CD4-positive, alpha-beta T cell (primary cell): Measurements from ENCODE around the gene RHOXF2. TPM values are rescaled to one million over a fixed set of nuclear protein-coding genes. Genes with fewer than 3 reads are reported as not detected.
"Not testable (repeated sequence)": the region's sequence is repeated elsewhere in the genome, so short reads cannot be mapped to it uniquely, and the experiment has no call there.

Experiments
- ATAC-seq: fragments of 200-7000 bp; cut with Tn5 transposase; one replicate; pipeline ENCODE4 v1.10.0; 2022; ENCODE audit warnings: mild to moderate bottlenecking; ENCODE audit not compliant: poor library complexity
- CTCF ChIA-PET: fragments of 350-600 bp; sonication (Branson Sonifier 250); formaldehyde crosslinking; loops from one replicate; lab custom pipeline; 2021; ENCODE audit warnings: antibody characterized with exemption, inconsistent platforms; lab: Charles Lee
- POLR2A ChIA-PET: fragments of 350-600 bp; sonication (Branson Sonifier 250); formaldehyde crosslinking; loops from one replicate; lab custom pipeline; 2021; ENCODE audit warnings: antibody characterized with exemption, inconsistent platforms; lab: Charles Lee
- DNase-seq, 14 experiments: peaks; one replicate each; pipeline ENCODE4 v3.0.0-alpha.2; 2013 to 2020; ENCODE audit warnings: mixed read lengths in 2 of 14
- H3K27ac ChIP-seq, 2 donors: one replicate each; pipeline versions ENCODE4 v1.5.1 to v1.7.0; 2013; ENCODE audit warnings: low read length in 2 of 2, low read depth in 1 of 2, mild to moderate bottlenecking in 1 of 2
- H3K27me3 ChIP-seq, 2 experiments: 1 replicate in 1 of 2; 2 replicates in 1 of 2; pipeline versions ENCODE4 v1.6.1 to v1.7.0; 2013; ENCODE audit warnings: low read length in 2 of 2, control low read depth in 1 of 2, mild to moderate bottlenecking in 1 of 2, moderate library complexity in 1 of 2; ENCODE audit not compliant: insufficient read depth in 2 of 2, control insufficient read depth in 1 of 2
- H3K36me3 ChIP-seq: one replicate; pipeline ENCODE4 v1.6.1; 2013; ENCODE audit warnings: low read length, control low read depth; ENCODE audit not compliant: insufficient read depth
- H3K4me1 ChIP-seq: one replicate; pipeline ENCODE4 v1.6.1; 2013; ENCODE audit warnings: low read length, control low read depth; ENCODE audit not compliant: insufficient read depth
- H3K4me3 ChIP-seq: one replicate; pipeline ENCODE4 v1.5.1; 2013; ENCODE audit warnings: mild to moderate bottlenecking, low read length, moderate library complexity
- H3K9me3 ChIP-seq, 2 experiments: 1 replicate in 1 of 2; 2 replicates in 1 of 2; pipeline versions ENCODE4 v1.6.1 to v1.7.0; 2013; ENCODE audit warnings: low read length in 2 of 2, mild to moderate bottlenecking in 2 of 2, control low read depth in 1 of 2, moderate library complexity in 1 of 2; ENCODE audit not compliant: control insufficient read depth in 1 of 2, insufficient read depth in 1 of 2
- H3K27ac Mint-ChIP-seq: one replicate; pipeline ENCODE4 v1.8.0; 2020; ENCODE audit warnings: mixed read lengths
- H3K27me3 Mint-ChIP-seq: one replicate; pipeline ENCODE4 v1.8.0; 2021; ENCODE audit warnings: mixed read lengths
- H3K36me3 Mint-ChIP-seq: one replicate; pipeline ENCODE4 v1.8.0; 2021; ENCODE audit warnings: low read depth, mixed read lengths
- H3K4me1 Mint-ChIP-seq: one replicate; pipeline ENCODE4 v1.8.0; 2021; ENCODE audit warnings: low read depth, mixed read lengths
- H3K4me3 Mint-ChIP-seq: one replicate; pipeline ENCODE4 v1.8.0; 2020; ENCODE audit warnings: mild to moderate bottlenecking, mixed read lengths
- H3K9me3 Mint-ChIP-seq: one replicate; pipeline ENCODE4 v1.8.0; 2020; ENCODE audit warnings: mixed read lengths
- CTCF ChIP-seq: fragments of 200-600 bp; IDR thresholded peaks from one replicate; pipeline ENCODE4 v1.8.0; 2022; ENCODE audit warnings: antibody characterized with exemption, mild to moderate bottlenecking
- intact Hi-C, 2 experiments: fragments of 100-400 bp; cut with DNase I in 1 of 2; cut with micrococcal nuclease in 1 of 2; formaldehyde crosslinking; loops; one replicate each; pipeline versions ENCODE4 v1.15.1 to v1.9.0; 2023 to 2025; cut with DNase I, micrococcal nuclease
- total RNA-seq, 174 experiments: library from RNA in 2 of 174; stranded (reverse) in 2 of 174; gene quantifications; one replicate each; pipeline ENCODE4 v1.2.3 and lab custom pipeline; 2021 to 2026

Gene RHOXF2
- total RNA-seq, 2 experiments from 2014 or later, result not detected

GRCh38 chrX:120147537-120147936, 10.9 kb upstream of the RHOXF2 start:
- Mint-ChIP-seq H3K27ac (no peak overlapping the region), H3K4me3 (no peak overlapping the region), H3K36me3 (no peaks in the 10 kb centered on the region), H3K4me1 (peaks cover 10% of the 10 kb centered on the region), H3K9me3 (no peaks in the 10 kb centered on the region), H3K27me3 (no peaks in the 10 kb centered on the region)
- H3K9me3 ChIP-seq, result peaks cover 0 to 9% of the 10 kb centered on the region in 2 experiments
- no peak overlapping the region for H3K27ac ChIP-seq
- ChIA-PET POLR2A (no interaction called here), CTCF (no interaction called here)
- no peak for DNase-seq
- TF ChIP-seq CTCF, result no peak
- no peak for ATAC-seq
- H3K36me3 ChIP-seq, result no peaks in the 10 kb centered on the region
- H3K4me3 ChIP-seq, result no peak overlapping the region
- peaks cover 9% of the 10 kb centered on the region for H3K4me1 ChIP-seq
- no peaks in the 10 kb centered on the region for H3K27me3 ChIP-seq
- intact Hi-C loops, result no loop called here

- H3K27me3 Mint-ChIP-seq, H3K4me3 ChIP-seq, H3K27ac Mint-ChIP-seq, H3K4me1 ChIP-seq, H3K36me3 ChIP-seq, H3K27ac ChIP-seq, H3K27me3 ChIP-seq, H3K4me3 Mint-ChIP-seq, CTCF ChIA-PET, H3K9me3 ChIP-seq, DNase-seq, H3K36me3 Mint-ChIP-seq, POLR2A ChIA-PET, H3K9me3 Mint-ChIP-seq, intact Hi-C loops: not testable (repeated sequence)
- H3K4me1 Mint-ChIP-seq, result peaks cover 10% of the 10 kb centered on the region
- peak; percentile 32 for ATAC-seq
These were observed 8.2 kb upstream of the RHOXF2 start for GRCh38 chrX:120150109-120150744.

- intact Hi-C loops, H3K4me1 Mint-ChIP-seq, H3K4me3 Mint-ChIP-seq, H3K27me3 ChIP-seq, H3K4me1 ChIP-seq, CTCF ChIA-PET, H3K9me3 ChIP-seq, H3K36me3 Mint-ChIP-seq, H3K36me3 ChIP-seq, H3K27ac Mint-ChIP-seq, POLR2A ChIA-PET, H3K4me3 ChIP-seq, H3K27me3 Mint-ChIP-seq, ATAC-seq, DNase-seq, H3K27ac ChIP-seq, H3K9me3 Mint-ChIP-seq: not testable (repeated sequence)
These were observed 673 bp downstream of the RHOXF2 start for GRCh38 chrX:120159086-120159485.

- DNase-seq, H3K4me3 ChIP-seq, H3K4me1 Mint-ChIP-seq, H3K36me3 ChIP-seq, intact Hi-C loops, POLR2A ChIA-PET, H3K4me3 Mint-ChIP-seq, H3K4me1 ChIP-seq, H3K27ac Mint-ChIP-seq, H3K27me3 Mint-ChIP-seq, H3K27me3 ChIP-seq, H3K9me3 Mint-ChIP-seq, H3K27ac ChIP-seq, H3K36me3 Mint-ChIP-seq, ATAC-seq, H3K9me3 ChIP-seq, CTCF ChIA-PET: not testable (repeated sequence)
These were observed 34.8 kb downstream of the RHOXF2 start for GRCh38 chrX:120193254-120193653.

- H3K9me3 Mint-ChIP-seq, intact Hi-C loops, H3K4me3 Mint-ChIP-seq, CTCF ChIA-PET, H3K27me3 Mint-ChIP-seq, H3K36me3 ChIP-seq, DNase-seq, H3K9me3 ChIP-seq, H3K4me1 Mint-ChIP-seq, H3K36me3 Mint-ChIP-seq, H3K27ac ChIP-seq, ATAC-seq, H3K27ac Mint-ChIP-seq, POLR2A ChIA-PET, H3K4me1 ChIP-seq, H3K4me3 ChIP-seq, H3K27me3 ChIP-seq: not testable (repeated sequence)
These were observed 35.3 kb downstream of the RHOXF2 start for GRCh38 chrX:120193720-120194119.

- DNase-seq, H3K36me3 Mint-ChIP-seq, CTCF ChIA-PET, intact Hi-C loops, H3K27ac Mint-ChIP-seq, H3K4me1 ChIP-seq, H3K27me3 Mint-ChIP-seq, POLR2A ChIA-PET, H3K9me3 ChIP-seq, H3K36me3 ChIP-seq, H3K27ac ChIP-seq, H3K9me3 Mint-ChIP-seq, H3K4me3 ChIP-seq, H3K4me3 Mint-ChIP-seq, H3K27me3 ChIP-seq, H3K4me1 Mint-ChIP-seq, ATAC-seq: not testable (repeated sequence)
These were observed 37.4 kb downstream of the RHOXF2 start for GRCh38 chrX:120195786-120196185.
